HCT116 (cell line): ENCODE measurements around the gene ITPKB. TPM values are rescaled to one million over a fixed set of nuclear protein-coding genes. Genes with fewer than 3 reads are reported as not detected.

Experiments
- ATAC-seq: fragments of 200-7000 bp; cut with Tn5 transposase; 2 replicates; pipeline ENCODE4 v1.9.1; 2020; ENCODE audit warnings: mild to moderate bottlenecking, moderate library complexity
- BruUV-seq: library from RNA; stranded (reverse); fragments of 400-500 nt; replicated peaks from 2 replicates; lab custom pipeline; 2021; lab: Mats Ljungman, UMichigan
- CTCF ChIA-PET: fragments of 300-600 bp; sonication (Branson Sonifier 250); formaldehyde crosslinking; loops from one replicate; lab custom pipeline; 2021; ENCODE audit warnings: antibody characterized with exemption; lab: Charles Lee
- POLR2A ChIA-PET: fragments of 300-600, 350-600 bp; sonication (Branson Sonifier 250); formaldehyde crosslinking; loops from one replicate; lab custom pipeline; 2021; ENCODE audit warnings: antibody characterized with exemption; lab: Charles Lee
- RAD21 ChIA-PET, 2 experiments: fragments of 300-600 bp; sonication (Branson Sonifier 250); formaldehyde crosslinking; loops; one replicate each; lab custom pipeline; 2023; ENCODE audit warnings: low total read pairs in 2 of 2; ENCODE audit not compliant: uncharacterized antibody in 2 of 2, unreplicated experiment in 2 of 2, low non-redundant PET in 1 of 2; lab: Charles Lee
- DNase-seq: peaks from one replicate; pipeline ENCODE4 v3.0.0-alpha.2; 2010; ENCODE audit warnings: low read depth, low spot score
- H2AFZ ChIP-seq: fragments of 200-600 bp; shearing (Covaris generic), sonication (generic); 2 replicates; pipeline ENCODE4 v1.6.1; 2017; ENCODE audit warnings: low read depth, mixed run types, mixed read lengths, antibody characterized with exemption, low read length; ENCODE audit not compliant: poor library complexity, severe bottlenecking
- H3K27ac ChIP-seq: 2 replicates; pipeline ENCODE4 v1.5.1; 2012; ENCODE audit warnings: low read depth, low read length
- H3K27me3 ChIP-seq: fragments of 200-600 bp; sonication (generic); 2 replicates; pipeline ENCODE4 v1.6.1; 2016; ENCODE audit warnings: mixed run types, low read length, mixed read lengths; ENCODE audit not compliant: insufficient read depth
- H3K36me3 ChIP-seq, 2 experiments: fragments of 200-500 bp in 1 of 2; fragments of 200-600 bp in 1 of 2; sonication (Bioruptor generic) in 1 of 2; sonication (generic) in 1 of 2; 2 replicates each; pipeline versions ENCODE4 v1.5.1 to v1.6.1; 2014 to 2016; ENCODE audit warnings: low read length in 2 of 2, inconsistent platforms in 1 of 2, mixed read lengths in 1 of 2, mixed run types in 1 of 2; ENCODE audit not compliant: insufficient read depth in 2 of 2, control insufficient read depth in 1 of 2
- H3K4me1 ChIP-seq, 2 experiments: fragments of 200-600 bp in 1 of 2; sonication (generic) in 1 of 2; 2 replicates each; pipeline versions ENCODE4 v1.5.1 to v1.6.1; 2012 to 2017; ENCODE audit warnings: low read length in 2 of 2, inconsistent platforms in 1 of 2, mild to moderate bottlenecking in 1 of 2, mixed read lengths in 1 of 2, mixed run types in 1 of 2, moderate library complexity in 1 of 2; ENCODE audit not compliant: insufficient read depth in 2 of 2, control insufficient read depth in 1 of 2
- H3K4me2 ChIP-seq: fragments of 200-600 bp; sonication (generic); 2 replicates; pipeline ENCODE4 v1.6.1; 2017; ENCODE audit warnings: mixed run types, low read length, mixed read lengths
- H3K4me3 ChIP-seq, 2 experiments: fragments of 200-600 bp in 1 of 2; sonication (generic) in 1 of 2; replicated peaks in 1 of 2; 2 replicates each; pipeline ENCODE4 v1.5.1; 2011 to 2016; ENCODE audit warnings: low read length in 2 of 2, control low read depth in 1 of 2, low read depth in 1 of 2, mild to moderate bottlenecking in 1 of 2, mixed read lengths in 1 of 2, mixed run types in 1 of 2
- H3K79me2 ChIP-seq: fragments of 200-600 bp; sonication (generic); 2 replicates; pipeline ENCODE4 v1.6.1; 2017; ENCODE audit warnings: mild to moderate bottlenecking, mixed run types, low read length, moderate library complexity, mixed read lengths; ENCODE audit not compliant: insufficient read depth
- H3K9ac ChIP-seq: fragments of 200-600 bp; sonication (generic); 2 replicates; pipeline ENCODE4 v1.6.1; 2016; ENCODE audit warnings: low read length, mixed read lengths
- H3K9me2 ChIP-seq: fragments of 200-600 bp; sonication (generic), shearing (Covaris generic); 2 replicates; pipeline ENCODE4 v1.6.1; 2017; ENCODE audit warnings: mixed run types, mild to moderate bottlenecking, moderate library complexity; ENCODE audit not compliant: insufficient read depth
- H3K9me3 ChIP-seq, 2 experiments: fragments of 200-500 bp in 1 of 2; fragments of 200-600 bp in 1 of 2; sonication (Bioruptor generic) in 1 of 2; sonication (generic) in 1 of 2; 2 replicates each; pipeline ENCODE4 v1.6.1; 2014 to 2017; ENCODE audit warnings: low read length in 2 of 2, mixed read lengths in 2 of 2, inconsistent platforms in 1 of 2, low read depth in 1 of 2, mild to moderate bottlenecking in 1 of 2, mixed run types in 1 of 2, moderate library complexity in 1 of 2; ENCODE audit not compliant: control insufficient read depth in 1 of 2, insufficient read depth in 1 of 2
- H4K20me1 ChIP-seq: fragments of 200-600 bp; sonication (generic), shearing (Covaris generic); 2 replicates; pipeline ENCODE4 v1.6.1; 2017; ENCODE audit warnings: mixed run types, mild to moderate bottlenecking, moderate library complexity; ENCODE audit not compliant: insufficient read depth
- CBX3 ChIP-seq: IDR thresholded peaks from 2 replicates; pipeline ENCODE4 v1.6.1; 2012; ENCODE audit warnings: low read depth
- EGR1 ChIP-seq: IDR thresholded peaks from 2 replicates; pipeline ENCODE4 v1.6.1; 2012; ENCODE audit warnings: low read depth
- ELF1 ChIP-seq: IDR thresholded peaks from 2 replicates; pipeline ENCODE4 v1.6.1; 2012; ENCODE audit warnings: low read depth, borderline replicate concordance
- FOSL1 ChIP-seq: IDR thresholded peaks from 2 replicates; pipeline ENCODE4 v1.6.1; 2012; ENCODE audit warnings: low read depth
- JUND ChIP-seq: IDR thresholded peaks from 2 replicates; pipeline ENCODE4 v1.6.1; 2012
- MAX ChIP-seq: IDR thresholded peaks from 2 replicates; pipeline ENCODE4 v1.6.1; 2012
- POLR2AphosphoS5 ChIP-seq: IDR thresholded peaks from 2 replicates; pipeline ENCODE4 v1.6.1; 2011; ENCODE audit warnings: mild to moderate bottlenecking, low read depth, low read length, moderate library complexity
- RAD21 ChIP-seq: IDR thresholded peaks from 2 replicates; pipeline ENCODE4 v1.6.1; 2012; ENCODE audit warnings: low read depth, mild to moderate bottlenecking
- REST ChIP-seq: IDR thresholded peaks from 2 replicates; pipeline ENCODE4 v1.6.1; 2012; ENCODE audit warnings: low read depth
- TCF7L2 ChIP-seq: IDR thresholded peaks from 2 replicates; pipeline ENCODE4 v1.7.0; 2011; ENCODE audit warnings: borderline replicate concordance, inconsistent platforms; ENCODE audit not compliant: insufficient read depth, insufficient read length; ENCODE audit errors: extremely low read depth
- ZFX ChIP-seq: fragments of 450-650 bp; IDR thresholded peaks from 2 replicates; pipeline ENCODE4 v1.6.1; 2017
- intact Hi-C: fragments of 100-400 bp; cut with micrococcal nuclease; formaldehyde crosslinking; loops from 2 replicates; pipeline ENCODE4 v1.10.0; 2022
- total RNA-seq: library from RNA; stranded (reverse); gene quantifications from one replicate; pipeline ENCODE4 v1.2.1, GENCODE V29; 2021; ENCODE audit not compliant: unreplicated experiment
- TF ChIP-seq, protein P1 (sequence below): IDR thresholded peaks from 2 replicates; pipeline ENCODE4 v1.6.1; 2012
- TF ChIP-seq, protein P2 (sequence below): IDR thresholded peaks from 2 replicates; pipeline ENCODE4 v1.6.1; 2011; ENCODE audit warnings: mild to moderate bottlenecking, low read length, moderate library complexity; ENCODE audit not compliant: insufficient replicate concordance; ENCODE audit errors: extremely low read depth

ITPKB gene
- total RNA-seq, 1 experiment from 2014 or later: 4.4 TPM

- Histone ChIP-seq H3K36me3 (no peaks in the 10 kb centered on the region), H4K20me1 (no peaks in the 10 kb centered on the region), H3K9ac (no peak overlapping the region), H3K9me2 (no peaks in the 10 kb centered on the region)
- CTCF ChIA-PET: no interaction called here
- DNase-seq: no peak
- TF ChIP-seq JUND (no peak), CBX3 (no peak), RAD21 (no peak), FOSL1 (no peak), MAX (no peak), EGR1 (no peak), ELF1 (no peak), POLR2AphosphoS5 (no peak), ZFX (no peak), REST (no peak), TCF7L2 (no peak)
- TF ChIP-seq, protein P1, sequence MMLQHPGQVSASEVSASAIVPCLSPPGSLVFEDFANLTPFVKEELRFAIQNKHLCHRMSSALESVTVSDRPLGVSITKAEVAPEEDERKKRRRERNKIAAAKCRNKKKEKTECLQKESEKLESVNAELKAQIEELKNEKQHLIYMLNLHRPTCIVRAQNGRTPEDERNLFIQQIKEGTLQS: no peak
- TF ChIP-seq, protein P2, sequence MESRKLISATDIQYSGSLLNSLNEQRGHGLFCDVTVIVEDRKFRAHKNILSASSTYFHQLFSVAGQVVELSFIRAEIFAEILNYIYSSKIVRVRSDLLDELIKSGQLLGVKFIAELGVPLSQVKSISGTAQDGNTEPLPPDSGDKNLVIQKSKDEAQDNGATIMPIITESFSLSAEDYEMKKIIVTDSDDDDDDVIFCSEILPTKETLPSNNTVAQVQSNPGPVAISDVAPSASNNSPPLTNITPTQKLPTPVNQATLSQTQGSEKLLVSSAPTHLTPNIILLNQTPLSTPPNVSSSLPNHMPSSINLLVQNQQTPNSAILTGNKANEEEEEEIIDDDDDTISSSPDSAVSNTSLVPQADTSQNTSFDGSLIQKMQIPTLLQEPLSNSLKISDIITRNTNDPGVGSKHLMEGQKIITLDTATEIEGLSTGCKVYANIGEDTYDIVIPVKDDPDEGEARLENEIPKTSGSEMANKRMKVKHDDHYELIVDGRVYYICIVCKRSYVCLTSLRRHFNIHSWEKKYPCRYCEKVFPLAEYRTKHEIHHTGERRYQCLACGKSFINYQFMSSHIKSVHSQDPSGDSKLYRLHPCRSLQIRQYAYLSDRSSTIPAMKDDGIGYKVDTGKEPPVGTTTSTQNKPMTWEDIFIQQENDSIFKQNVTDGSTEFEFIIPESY: no peak
- TF ChIP-seq, all 23 proteins: peak for 0
- ChIA-PET POLR2A (no interaction called here), RAD21 (no interaction called here)
- peaks cover 3 to 32% of the 10 kb centered on the region in 2 experiments; a peak in 2 of 4 replicates for H3K4me1 ChIP-seq
- H3K4me3 ChIP-seq: no peak overlapping the region
- BruUV-seq: no TSS peak
- H3K27ac ChIP-seq: no peak overlapping the region
- no peak overlapping the region for H3K4me2 ChIP-seq
- intact Hi-C loops: no loop called here
- no peak overlapping the region for H2AFZ ChIP-seq
- ATAC-seq: no peak
- H3K27me3 ChIP-seq: no peaks in the 10 kb centered on the region
- no peaks in the 10 kb centered on the region for H3K9me3 ChIP-seq
- H3K79me2 ChIP-seq: no peaks in the 10 kb centered on the region
Observed at GRCh38 chr1:226676381-226676780, 62.7 kb downstream of the ITPKB start.
